HG03571 (cell line): ENCODE results near the gene TMOD2.
A peak's percentile ranks its signal among the peaks of the same experiment; 100 is the strongest.

Experiments
- ATAC-seq: cut with Tn5 transposase; IDR thresholded peaks from one replicate; pipeline ENCODE4 v1.9.1; 2021; ENCODE audit not compliant: unreplicated experiment

Gene TMOD2

GRCh38 chr15:51750792-51751696 lies at the start of gene TMOD2:
TMOD2 (plus strand) TSS chr15:51751597; CDS start chr15:51766442, 14,845 bp downstream.
- peak; percentile 77 for ATAC-seq

GRCh38 chr15:51702710-51703109 lies 48.7 kb upstream of the TMOD2 start:
- ATAC-seq = no peak

- no peak for ATAC-seq
These were observed 45.1 kb upstream of the TMOD2 start for GRCh38 chr15:51706291-51706690.

GRCh38 chr15:51706926-51707608 lies 44.3 kb upstream of the TMOD2 start:
- no peak for ATAC-seq

- ATAC-seq = no peak
These were observed 43.4 kb upstream of the TMOD2 start for GRCh38 chr15:51708013-51708412.

- no peak for ATAC-seq
These were observed 42.4 kb upstream of the TMOD2 start for GRCh38 chr15:51709031-51709430.

- ATAC-seq = no peak
These were observed 37.2 kb upstream of the TMOD2 start for GRCh38 chr15:51714162-51714561.

GRCh38 chr15:51714911-51715310 lies 36.5 kb upstream of the TMOD2 start:
- ATAC-seq = no peak

GRCh38 chr15:51718219-51718618 lies 33.2 kb upstream of the TMOD2 start:
- ATAC-seq = no peak

- no peak for ATAC-seq
These were observed 32.7 kb upstream of the TMOD2 start for GRCh38 chr15:51718746-51719145.

GRCh38 chr15:51720201-51720995 lies 31.0 kb upstream of the TMOD2 start:
- no peak for ATAC-seq

GRCh38 chr15:51721199-51721960 lies 30.0 kb upstream of the TMOD2 start:
- ATAC-seq = no peak

- ATAC-seq = no peak
These were observed 27.2 kb upstream of the TMOD2 start for GRCh38 chr15:51724199-51724598.

GRCh38 chr15:51724673-51725072 lies 26.7 kb upstream of the TMOD2 start:
- ATAC-seq = no peak

- ATAC-seq = peak; percentile 76
These were observed 24.9 kb upstream of the TMOD2 start for GRCh38 chr15:51726302-51727073.

GRCh38 chr15:51727141-51727897 lies 24.1 kb upstream of the TMOD2 start:
- ATAC-seq = no peak

GRCh38 chr15:51731549-51732267 lies 19.7 kb upstream of the TMOD2 start:
- peak; percentile 55 for ATAC-seq

- ATAC-seq = no peak
These were observed 18.8 kb upstream of the TMOD2 start for GRCh38 chr15:51732646-51733045.
